NB4 (cell line): Measurements from ENCODE around the gene WDR7.
A peak's percentile ranks its signal among the peaks of the same experiment; 100 is the strongest.

Experiments
- DNase-seq: peaks from one replicate; pipeline ENCODE4 v3.0.0; 2010; ENCODE audit warnings: low read depth
- H3K4me3 ChIP-seq: one replicate; pipeline ENCODE4 v1.5.1; 2011; ENCODE audit warnings: mild to moderate bottlenecking, low read depth, low read length, moderate library complexity
- CTCF ChIP-seq: IDR thresholded peaks from one replicate; pipeline ENCODE4 v1.5.1; 2012; ENCODE audit warnings: low read depth, low read length
- MAX ChIP-seq: IDR thresholded peaks from 2 replicates; pipeline ENCODE4 v1.6.1; 2011; ENCODE audit warnings: low read depth, low read length
- MYC ChIP-seq: IDR thresholded peaks from 2 replicates; pipeline ENCODE4 v1.6.1; 2011; ENCODE audit warnings: low read depth, low read length
- POLR2A ChIP-seq: IDR thresholded peaks from 2 replicates; pipeline ENCODE4 v1.6.1; 2011; ENCODE audit warnings: mild to moderate bottlenecking; ENCODE audit not compliant: insufficient read length; ENCODE audit errors: extremely low read depth

WDR7 gene

GRCh38 chr18:57062844-57063243, 411.7 kb downstream of the WDR7 start:
- TF ChIP-seq MYC = no peak
- TF ChIP-seq MAX = no peak
- TF ChIP-seq POLR2A = no peak
- TF ChIP-seq CTCF = no peak
- no peak overlapping the region for H3K4me3 ChIP-seq
- DNase-seq = no peak

GRCh38 chr18:57063601-57064103, 412.5 kb downstream of the WDR7 start:
- DNase-seq = no peak
- TF ChIP-seq MYC = no peak
- no peak for TF ChIP-seq POLR2A
- TF ChIP-seq CTCF = no peak
- no peak for TF ChIP-seq MAX
- H3K4me3 ChIP-seq = no peak overlapping the region

GRCh38 chr18:57073501-57074187, 422.5 kb downstream of the WDR7 start:
- H3K4me3 ChIP-seq = peak overlapping the region; percentile 30
- peak; percentile 70 for DNase-seq
- TF ChIP-seq MYC (no peak), CTCF (no peak), MAX (no peak), POLR2A (no peak)

GRCh38 chr18:57075716-57076400, 424.7 kb downstream of the WDR7 start:
- TF ChIP-seq CTCF (no peak), MYC (no peak), POLR2A (no peak), MAX (no peak)
- no peak overlapping the region for H3K4me3 ChIP-seq
- peak; percentile 51 for DNase-seq

- TF ChIP-seq MAX (no peak), POLR2A (no peak), CTCF (no peak), MYC (no peak)
- DNase-seq = peak; percentile 57
- no peak overlapping the region for H3K4me3 ChIP-seq
Observed at GRCh38 chr18:57077005-57077765, 426.0 kb downstream of the WDR7 start.
